Kasumi-1 (cell line): ENCODE results near the gene SYNDIG1.

Source experiments
- DNase-seq, 2 experiments: peaks; one replicate each; lab custom pipeline; 2025; lab: John Stamatoyannopoulos, UW

Gene SYNDIG1

DNA sequence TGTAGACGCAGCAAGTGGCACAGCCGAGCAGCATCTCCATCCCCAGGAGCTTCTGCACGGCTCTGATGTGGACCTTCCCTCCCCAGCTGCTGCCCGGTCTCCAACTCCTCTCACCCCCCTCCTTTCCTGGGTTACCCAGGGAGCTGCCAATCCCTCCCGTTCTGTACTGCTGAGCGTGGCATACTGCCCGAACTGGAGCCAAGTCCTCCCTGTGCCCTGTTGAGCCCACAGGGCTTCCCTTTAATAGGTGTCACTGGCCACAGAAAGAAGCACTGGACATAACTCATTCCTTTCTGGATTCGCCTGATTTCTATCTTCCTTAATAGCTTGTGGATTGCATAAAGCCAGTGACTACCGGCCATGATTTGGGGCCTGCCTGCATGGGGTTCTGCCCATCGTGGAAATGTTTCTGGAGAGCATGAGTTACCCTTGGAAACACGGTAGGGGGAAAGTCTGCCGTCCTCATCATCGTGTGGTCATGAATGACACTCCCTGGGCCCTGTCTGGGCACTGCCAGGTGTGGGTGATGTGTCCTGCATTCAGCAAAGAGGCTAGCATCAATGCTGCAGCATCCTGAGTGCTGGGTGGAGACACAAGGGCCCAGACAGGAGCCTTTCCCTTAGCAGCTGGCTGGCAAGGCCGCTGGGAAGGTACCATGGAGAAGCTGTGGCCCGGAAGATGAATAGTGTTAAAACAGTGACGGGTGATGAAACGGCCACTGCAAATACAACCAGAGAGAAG lies 189.7 kb downstream of the SYNDIG1 start:
- DNase-seq, result no peak

DNA sequence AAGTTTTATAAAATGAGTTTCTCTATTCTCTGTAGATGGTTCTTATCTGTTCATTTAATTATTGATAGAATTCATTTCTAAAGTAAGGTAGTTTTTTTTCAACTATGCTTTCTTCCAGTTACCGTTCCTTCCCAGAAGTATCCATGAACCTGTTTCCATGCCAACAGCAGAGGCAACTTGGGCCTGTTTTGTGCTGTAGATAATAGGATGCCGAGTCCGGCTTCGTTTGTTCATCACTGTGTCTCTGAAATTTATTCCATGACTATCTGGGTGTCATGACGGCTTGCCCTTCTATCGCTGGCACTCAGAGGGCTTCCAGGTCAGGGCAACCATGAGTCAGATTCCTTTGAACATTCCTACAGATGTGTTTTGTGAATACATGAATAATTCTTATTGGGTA lies 190.4 kb downstream of the SYNDIG1 start:
- DNase-seq, result no peak

DNA sequence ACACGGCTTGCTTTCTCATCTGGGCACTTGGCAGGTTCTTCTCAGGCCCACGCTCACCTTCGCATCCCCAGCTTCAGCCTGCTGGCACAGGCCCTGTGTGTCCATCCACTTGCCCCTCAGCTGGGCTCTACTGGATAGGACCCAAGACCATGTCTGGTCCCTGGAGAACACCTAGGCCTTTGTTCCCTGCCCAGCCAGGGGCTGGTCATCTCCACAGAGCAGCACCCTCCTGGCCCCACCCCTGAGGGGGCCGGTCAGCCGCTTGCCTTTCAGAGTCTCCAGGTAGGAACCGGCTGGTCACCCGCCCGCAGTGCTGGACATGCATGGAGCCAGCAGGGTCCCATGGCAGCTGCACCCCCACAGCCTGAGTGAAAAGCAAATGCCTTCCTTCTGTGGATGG lies 191.2 kb downstream of the SYNDIG1 start:
- no peak for DNase-seq

GRCh38 chr20:24661255-24661654 lies 191.8 kb downstream of the SYNDIG1 start:
- no peak for DNase-seq

DNA sequence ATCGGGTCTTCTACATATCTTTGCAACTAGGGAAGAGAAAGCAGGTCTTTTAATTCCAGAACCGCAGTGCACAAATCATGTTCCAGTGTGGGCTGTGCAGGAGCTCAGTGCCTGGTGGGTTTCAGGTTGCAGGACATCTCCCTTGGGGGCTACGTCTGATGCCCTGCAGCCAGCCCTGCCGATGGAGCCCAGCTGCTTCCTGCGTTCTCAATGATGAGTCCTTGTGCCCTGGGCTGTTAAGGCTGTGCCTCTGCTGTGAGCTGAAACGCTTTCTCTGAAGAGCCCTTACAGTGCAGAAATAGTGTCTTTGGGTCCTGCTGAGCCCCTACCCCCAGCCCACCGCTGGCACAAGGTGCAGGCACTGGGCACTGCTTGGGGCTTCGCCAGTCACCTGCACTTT lies 192.9 kb downstream of the SYNDIG1 start:
- DNase-seq, result no peak

DNA sequence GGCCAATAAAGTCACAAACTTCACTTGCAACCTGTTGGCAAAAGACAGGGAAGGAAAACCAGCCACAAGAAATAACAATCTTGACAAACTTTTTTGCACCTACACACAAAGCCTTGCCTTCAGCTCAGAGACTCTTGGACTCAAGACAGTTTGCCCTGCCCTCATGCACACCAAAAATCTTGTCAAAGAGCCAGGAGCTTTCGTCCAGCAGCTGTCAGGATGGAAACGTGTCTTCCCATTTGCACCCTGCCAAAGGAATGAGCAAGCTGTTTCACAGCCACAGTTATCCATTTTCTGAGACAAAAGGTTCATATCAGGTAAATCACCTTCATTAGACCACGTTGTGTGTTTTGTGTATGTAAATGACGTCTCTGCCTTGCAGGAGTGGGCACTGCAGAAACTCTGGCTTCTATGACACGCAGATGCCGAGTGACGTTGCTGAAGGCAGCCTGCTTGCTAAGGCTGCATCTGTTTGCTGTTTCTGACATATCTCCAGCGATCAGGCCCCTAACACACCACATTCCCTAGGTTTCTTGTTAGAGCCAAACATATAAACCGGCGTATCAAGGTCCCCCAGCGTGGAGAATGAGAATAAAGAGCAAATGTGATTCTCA lies 193.4 kb downstream of the SYNDIG1 start:
- DNase-seq, result no peak

- no peak for DNase-seq
These were observed 194.1 kb downstream of the SYNDIG1 start for GRCh38 chr20:24663496-24663895.

DNA sequence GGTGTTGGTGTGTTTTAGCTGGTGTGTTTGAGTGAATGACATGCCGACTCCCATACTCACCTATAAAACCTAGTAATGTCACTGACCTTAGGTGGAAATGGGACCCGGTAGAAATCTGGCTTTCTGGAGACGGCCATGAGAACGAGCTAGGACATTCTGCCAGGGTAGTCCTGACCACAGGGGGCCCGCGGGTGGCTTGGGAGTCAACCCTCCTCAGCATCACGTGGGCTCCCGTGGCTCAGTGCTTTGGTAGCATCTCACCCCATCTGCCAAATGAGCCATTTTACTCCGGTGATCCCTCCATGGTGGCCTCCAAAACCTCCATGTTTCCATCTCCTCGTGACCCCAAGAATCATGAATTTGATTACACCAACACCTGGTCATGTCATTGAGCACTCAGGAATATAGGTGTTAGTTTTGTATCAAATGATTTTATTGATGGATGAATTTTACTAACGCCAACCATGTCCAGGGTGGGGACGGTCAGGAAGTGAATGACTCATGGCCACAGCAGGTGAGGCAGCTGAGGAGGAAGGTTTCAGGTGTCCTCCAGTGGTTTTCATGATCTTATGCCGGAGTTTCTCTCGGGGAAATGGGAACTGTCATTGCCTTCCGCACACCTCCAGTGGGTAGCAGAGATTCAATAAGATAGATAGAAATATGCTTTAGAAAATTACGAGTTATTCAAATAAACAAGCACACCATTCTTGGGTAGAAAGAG lies 195.0 kb downstream of the SYNDIG1 start:
- no peak for DNase-seq

DNA sequence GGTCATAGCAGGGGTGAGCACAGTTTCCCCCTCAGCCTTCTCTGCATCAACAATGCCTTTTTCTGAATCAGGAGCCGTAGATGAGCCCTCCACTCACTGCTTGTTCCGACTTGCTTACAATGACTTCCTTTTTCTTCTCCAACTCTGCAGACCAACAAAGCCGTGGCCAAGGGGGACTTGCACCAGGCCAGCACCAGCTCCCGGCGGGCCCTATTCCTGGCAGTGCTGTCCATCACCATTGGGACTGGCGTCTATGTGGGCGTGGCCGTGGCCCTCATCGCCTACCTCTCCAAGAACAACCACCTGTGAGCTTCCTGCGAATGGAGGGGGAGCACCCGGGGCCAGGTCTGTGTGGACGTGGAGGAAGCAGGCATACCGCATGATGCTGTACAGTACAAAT lies 195.8 kb downstream of the SYNDIG1 start:
- no peak for DNase-seq

GRCh38 chr20:24665741-24666191 lies 196.3 kb downstream of the SYNDIG1 start:
- no peak for DNase-seq

GRCh38 chr20:24667689-24668383 lies 198.4 kb downstream of the SYNDIG1 start:
- no peak for DNase-seq

GRCh38 chr20:24668384-24668702 lies 198.9 kb downstream of the SYNDIG1 start:
- DNase-seq, result no peak

- no peak for DNase-seq
These were observed 199.4 kb downstream of the SYNDIG1 start for GRCh38 chr20:24668791-24669190.

GRCh38 chr20:24669701-24670100 lies 200.3 kb downstream of the SYNDIG1 start:
- no peak for DNase-seq

DNA sequence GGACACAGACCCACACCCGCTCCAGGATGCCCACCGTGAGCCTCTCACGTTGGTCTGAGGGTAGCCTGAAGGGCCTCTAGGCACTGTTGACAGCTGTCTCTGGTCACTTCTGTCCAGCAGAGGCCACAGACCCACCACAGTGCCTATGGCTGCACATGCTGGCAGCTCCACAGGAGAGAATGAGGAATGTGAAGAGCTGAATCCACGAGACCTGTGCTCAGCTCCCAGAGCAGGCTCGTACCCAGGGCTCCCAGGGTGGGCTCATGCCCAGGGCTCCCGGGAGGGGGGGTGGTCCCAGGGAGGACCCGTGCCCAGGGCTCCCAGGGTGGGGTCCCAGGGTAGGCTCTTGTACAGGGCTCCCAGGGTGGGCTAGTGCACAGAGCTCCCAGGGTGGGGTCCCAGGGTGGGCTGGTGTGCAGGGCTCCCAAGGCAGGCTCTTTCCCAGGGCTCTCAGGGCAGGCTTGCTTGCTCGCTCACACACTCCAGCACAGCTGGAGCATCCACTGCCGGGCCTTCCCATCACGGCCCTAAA lies 201.0 kb downstream of the SYNDIG1 start:
- DNase-seq, result no peak

- DNase-seq, result no peak
These were observed 201.6 kb downstream of the SYNDIG1 start for GRCh38 chr20:24670981-24671380.

DNA sequence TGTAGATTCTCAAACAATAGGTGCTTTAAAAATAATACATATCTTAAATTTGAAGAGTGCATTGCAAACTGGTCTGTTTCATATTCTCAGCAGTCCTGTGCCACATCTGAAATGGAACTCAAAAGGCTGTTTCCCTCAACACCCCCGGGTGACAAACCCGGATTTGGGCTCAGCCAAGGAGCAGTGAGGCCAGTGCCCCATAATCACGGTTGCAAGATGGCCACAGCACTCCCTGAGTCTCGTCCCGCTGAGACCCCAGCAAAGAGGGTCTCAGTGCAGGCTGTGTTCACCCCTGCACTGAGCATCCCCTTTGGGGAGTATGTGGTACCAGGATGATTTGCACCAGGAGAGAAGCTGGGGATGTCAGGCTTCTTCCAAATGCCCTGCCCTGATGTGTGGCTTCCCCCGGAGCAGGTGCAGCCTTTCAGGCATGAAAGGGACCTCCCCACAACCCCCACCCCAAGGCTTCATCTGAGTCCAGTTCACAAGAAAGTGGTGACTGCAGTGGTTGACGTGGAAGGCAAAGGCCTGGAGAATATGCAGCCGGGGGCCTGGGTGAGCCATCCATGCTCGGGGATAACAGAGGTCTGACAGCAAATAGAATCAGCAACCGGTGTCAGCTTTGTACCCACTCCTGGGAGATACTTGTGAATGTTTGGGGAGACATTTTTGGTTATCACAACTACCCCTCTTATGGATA lies 202.9 kb downstream of the SYNDIG1 start:
- no peak for DNase-seq

GRCh38 chr20:24672886-24673677 lies 203.7 kb downstream of the SYNDIG1 start:
- no peak for DNase-seq

DNA sequence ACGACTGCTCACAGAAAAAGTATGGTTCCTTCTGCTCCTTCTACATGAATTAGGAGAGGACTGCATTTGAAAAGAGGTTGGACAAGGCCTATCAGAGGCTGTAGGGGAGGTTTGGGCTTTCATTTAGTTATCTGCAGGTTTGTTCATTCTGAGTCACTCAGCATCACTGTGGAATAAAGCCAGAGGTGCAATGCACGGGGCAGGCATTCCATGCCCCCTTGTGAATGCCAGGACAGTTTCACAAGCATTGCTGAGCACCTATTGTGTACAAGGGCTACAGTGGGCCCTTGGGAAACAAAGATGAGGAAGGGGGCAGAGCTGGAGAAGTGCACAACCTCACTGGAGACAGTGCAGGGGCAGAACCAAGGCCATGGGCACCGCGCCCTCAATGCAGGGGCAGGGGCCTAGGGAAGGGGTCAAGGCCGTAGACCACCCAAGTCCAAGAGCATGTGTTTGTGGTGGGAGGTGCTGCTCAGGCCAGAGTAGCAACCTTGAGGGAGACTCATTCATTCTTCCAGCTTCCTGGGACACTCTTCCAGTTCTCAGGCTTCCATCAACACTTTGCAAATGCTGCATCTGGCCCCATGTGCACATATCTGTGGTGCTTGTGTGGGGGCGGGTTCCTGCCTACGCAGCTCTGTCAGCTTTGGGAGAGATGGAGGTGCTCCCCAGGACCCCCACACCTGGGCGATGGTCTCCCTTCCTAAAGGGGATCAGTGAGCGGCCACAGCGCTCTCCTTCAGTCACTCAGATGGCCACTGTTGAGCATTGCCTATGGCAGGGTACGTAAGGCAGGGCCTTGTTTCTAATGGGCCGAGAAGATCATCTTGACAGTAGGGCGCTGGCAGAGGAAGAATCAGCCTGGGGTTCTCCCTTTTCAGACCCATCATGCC lies 204.5 kb downstream of the SYNDIG1 start:
- no peak for DNase-seq
